HG02840 (cell line): ENCODE data around the gene TRIM47.

ENCODE experiments used
- ATAC-seq: cut with Tn5 transposase; IDR thresholded peaks from one replicate; pipeline ENCODE4 v1.9.1; 2021; ENCODE audit warnings: mild to moderate bottlenecking, moderate library complexity, moderate number of reproducible peaks; ENCODE audit not compliant: unreplicated experiment, low FRiP score

The TRIM47 gene

DNA sequence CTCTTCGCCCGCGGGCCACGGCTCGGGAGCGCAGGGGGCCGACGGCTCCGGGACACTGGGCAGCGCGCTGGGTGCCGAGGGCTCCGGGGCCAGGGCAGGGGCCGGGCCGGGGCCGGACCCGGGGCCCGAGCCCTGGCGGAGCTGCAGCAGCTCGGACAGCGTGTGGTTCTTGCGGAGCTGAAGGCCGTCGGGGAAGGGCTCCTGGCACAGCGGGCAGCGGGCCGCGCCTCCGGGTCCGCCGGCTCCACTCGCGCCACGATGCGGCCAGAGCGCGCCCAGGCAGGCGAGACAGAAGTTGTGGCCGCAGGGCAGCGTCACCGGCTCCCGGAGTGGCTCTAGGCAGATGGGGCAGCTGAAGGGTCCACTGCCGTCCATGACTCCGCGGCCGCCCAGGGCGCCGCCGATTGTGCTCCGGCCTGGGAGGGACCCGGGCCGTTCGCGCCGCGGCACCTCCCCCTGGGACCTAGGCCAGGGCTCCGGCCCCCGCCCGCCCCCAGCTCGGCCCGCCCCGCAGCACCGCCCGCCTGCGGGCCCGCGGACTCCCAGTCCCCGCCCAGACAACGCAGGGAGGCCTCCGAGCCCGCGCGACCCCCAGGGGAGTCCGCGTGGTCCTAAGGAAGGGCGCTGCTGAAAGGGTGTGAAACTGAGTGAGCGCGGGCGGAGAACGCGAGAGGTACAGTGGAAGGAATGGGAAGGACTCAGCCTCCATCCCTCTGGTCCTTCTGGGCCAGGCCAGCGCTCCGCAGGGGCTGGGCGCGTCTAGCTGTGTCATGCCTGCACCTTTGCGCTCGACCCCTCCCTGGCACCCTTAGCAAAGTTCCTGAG is at the start of gene TRIM47:
TRIM47 (minus strand) TSS at position 408 of the 825 bp plus-strand sequence; CDS start at position 375, 33 bp downstream.
- no peak for ATAC-seq

GRCh38 chr17:75927286-75927922 is 49.0 kb upstream of the TRIM47 start:
- ATAC-seq, result no peak

DNA sequence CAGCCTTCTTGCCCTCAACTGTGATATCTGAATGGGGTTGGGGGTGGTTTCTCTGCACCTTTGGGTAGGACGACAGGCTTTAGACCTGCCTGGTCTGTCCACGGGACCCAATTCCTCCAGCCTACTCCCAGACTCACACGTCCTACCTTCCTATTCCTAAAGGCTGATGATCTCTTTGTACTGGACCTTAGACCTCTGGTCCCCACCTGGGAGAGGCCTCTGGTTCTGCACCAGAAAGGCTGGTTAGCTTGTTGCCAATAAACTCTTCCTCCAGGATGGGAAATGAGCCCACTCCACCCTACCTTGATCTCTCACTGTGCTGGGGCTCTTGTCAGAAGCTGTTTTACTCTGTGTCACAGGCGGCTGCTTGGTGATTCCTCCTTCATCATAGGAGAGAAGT is 48.1 kb upstream of the TRIM47 start:
- no peak for ATAC-seq

DNA sequence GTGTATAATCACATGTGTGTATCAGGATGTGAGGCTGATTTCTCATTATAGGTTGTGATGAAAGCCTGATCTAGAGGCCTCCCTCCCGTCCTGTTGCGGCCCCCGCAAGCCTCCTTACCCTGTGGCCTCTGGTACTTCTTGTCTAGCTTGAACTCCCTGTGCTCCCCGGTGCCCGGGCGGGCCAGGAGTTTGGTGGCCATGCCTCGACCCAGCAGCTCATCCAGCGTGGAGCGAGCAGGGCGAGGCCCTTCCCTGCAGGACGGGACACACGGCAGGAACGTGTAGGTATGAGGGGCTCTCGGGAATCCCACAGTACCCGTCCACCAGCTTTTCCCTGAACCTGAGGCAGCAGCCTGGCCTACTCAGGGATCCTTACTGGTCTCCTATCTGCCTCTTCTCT is 47.5 kb upstream of the TRIM47 start:
- ATAC-seq, result no peak

- no peak for ATAC-seq
These were observed 46.7 kb upstream of the TRIM47 start for GRCh38 chr17:75925103-75925502.

DNA sequence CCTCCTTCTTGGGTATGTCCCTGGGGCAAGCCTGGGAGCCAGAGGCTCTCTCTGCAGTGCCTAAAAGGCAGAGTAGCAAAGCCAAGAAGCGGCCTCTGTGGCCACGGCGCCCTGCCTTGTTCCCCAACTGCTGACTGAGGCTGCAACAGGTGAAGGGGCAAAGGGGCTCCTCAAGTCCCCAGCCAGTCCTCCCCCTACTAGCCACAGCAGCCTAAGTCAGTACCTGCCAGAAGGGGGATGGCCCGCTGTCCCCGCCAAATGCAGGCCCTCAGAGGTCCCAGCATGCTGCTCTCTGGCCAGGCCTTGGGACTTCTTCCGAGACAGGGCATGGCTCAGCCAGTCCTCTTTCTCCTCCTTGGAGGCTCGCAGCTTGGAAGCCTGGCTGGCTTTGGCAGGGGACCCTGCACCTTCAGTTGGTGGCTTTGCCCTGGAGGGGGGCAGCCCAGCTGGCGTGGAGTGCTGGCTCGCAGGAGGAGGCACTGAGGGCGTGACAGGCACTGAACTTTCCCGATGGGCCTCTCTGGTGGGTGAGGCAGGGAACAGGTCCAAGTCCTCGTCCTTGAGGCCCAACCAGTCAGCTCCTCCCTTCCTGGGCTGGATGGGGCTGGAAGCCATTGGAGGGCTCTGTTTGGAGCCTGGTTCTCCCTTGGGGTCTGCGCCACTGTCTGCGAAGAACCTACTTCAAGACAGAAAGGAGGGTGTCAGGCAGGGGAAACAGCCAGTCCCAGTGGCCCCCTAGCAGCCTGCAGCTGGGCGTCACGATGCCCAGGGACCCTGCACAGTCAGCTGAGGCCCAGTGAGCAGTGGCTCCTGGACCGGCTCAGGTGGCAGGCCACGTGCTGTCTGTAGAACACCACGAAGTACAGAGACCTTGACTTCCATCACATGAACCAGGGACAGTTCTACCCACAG is 44.8 kb upstream of the TRIM47 start:
- no peak for ATAC-seq

DNA sequence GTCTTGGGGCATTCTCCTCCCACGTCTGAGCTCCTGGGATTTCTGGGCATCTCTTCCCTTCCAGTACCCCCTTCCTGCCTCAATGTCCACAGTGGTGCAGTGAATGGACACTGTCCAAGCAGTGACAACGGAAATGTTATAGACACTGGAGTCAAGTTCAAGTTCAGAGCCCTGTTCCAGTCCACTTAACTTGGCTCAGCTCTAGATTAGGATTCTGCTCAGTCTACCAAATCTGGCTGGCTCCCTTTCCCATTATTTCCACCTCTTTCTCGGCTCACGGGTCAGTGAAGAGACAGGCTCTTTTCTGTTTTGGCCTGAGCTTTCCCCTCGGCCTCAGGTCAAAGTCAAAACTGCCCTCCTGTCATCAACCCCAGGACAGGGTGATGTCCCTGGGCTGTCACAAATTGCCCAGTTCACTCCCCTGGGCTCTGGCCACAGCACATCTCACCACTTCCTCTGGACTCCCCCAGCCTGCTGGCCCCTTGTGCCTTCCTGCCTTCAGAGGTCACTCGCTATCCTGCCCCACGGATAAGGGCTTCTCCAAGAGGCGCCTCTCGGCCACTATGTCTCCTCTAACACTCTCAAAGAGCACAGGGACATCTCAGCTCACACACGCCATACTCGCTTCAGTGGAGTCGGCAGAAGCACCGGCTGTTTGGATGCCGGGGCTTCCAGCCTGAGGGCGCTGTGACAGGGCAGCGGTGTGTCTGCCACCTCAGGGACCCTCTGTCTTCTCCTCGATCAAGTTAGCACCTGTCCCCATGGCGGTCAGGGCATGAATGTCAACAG is 44.0 kb upstream of the TRIM47 start:
- ATAC-seq, result no peak

- ATAC-seq, result no peak
These were observed 43.2 kb upstream of the TRIM47 start for GRCh38 chr17:75921596-75921995.

DNA sequence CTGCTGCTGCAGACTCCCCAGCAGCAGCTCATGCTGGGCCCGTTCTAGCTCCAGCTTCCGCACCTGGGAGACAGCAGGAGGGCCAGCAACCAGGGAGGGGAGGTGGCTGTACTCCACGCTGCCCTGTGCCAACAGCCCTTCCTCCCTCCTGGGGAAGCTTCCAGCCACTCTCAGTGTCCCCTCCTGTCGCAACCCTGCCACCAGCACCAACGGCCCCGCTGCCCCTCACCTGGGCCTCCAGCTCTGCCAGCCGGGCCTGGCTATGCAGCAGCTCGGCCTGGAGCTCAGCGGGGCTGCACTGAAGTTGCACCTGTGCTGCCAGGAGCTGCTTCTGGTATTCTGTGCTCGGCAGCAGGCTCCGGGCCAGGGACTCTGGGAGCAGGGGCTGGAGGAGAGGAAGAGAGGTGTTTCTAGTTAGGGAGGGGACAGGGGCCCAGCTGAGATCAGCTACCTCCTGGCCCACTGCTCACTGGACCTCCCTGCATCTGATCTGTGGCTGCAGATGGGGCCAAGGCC is 41.7 kb upstream of the TRIM47 start:
- ATAC-seq, result no peak

DNA sequence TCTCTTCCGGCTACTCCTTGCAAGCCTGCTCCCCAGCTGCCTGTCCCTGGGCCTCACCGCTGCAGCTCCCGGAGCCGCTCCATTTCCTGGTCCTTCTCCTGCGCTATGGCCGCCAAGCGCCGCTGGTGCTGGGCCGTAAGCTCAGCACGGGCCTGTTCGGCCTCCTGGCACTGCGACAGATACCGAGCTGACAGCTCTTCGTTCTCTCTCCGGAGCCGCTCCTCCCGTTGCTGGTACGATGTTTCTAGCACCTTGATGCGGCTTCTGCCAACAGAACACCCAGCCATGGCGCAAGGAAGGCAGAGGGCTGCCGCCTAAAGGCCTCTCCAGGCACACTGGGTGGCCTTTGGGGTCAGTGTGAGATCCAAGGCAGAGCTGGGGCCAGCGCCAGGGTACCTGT is 41.2 kb upstream of the TRIM47 start:
- no peak for ATAC-seq

- no peak for ATAC-seq
These were observed 39.6 kb upstream of the TRIM47 start for GRCh38 chr17:75917917-75918445.

DNA sequence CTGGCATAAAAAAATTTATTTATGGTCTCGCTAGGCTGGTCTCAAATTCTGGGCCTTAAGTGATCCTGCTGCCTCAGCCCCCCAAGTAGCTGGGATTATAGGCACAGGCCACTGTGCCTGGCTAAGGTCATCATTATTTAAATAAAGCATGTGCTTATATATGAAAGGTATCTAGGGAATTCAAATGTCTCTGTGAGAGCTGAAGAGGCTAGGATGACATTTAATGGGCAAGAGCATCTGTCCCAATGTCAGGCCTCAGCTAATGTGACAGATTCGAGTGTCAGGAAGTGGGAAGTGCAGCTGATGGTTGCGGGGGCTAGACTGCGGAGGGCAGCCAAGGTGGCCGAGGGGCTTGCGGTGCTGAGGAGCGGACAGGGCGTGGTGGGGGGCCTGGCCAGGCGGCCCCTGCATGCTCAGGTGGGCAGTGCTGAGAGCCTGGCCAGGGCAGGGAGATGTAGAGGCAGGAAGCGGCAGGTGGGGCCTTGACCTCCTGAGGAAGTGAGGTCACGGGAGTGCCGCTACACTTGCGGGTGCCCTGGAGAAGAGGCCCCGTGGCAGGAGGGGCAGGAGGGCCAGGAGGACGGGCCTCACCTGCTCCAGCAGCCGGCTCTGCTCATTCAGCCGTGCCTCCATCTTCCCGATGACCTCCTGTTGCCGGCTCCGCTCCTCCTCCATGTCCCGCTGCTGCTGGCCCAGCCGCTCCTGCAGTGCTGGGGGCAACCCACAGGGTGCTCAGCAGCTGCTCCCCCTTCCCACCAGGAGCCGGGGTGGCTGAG is 38.9 kb upstream of the TRIM47 start:
- no peak for ATAC-seq

DNA sequence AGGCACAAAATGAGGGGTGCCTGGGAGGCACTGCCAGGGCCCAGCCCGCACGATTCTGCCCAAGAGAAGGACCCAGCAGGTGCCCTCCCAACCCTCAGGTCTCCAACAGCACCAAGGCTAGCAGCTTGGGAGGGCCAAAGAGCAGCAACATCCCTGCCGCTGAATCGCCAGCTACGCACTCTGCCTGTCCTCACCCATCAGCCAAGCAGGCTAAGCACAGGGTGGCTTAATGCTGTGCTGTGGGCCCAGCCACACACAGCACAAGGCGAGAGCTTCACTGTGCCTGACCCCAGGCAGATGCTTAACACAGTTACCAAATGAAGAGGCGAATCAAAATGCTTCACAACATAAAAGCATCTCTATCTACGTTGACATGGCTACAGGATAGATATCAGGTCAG is 36.9 kb upstream of the TRIM47 start:
- ATAC-seq, result no peak

- ATAC-seq, result no peak
These were observed 36.4 kb upstream of the TRIM47 start for GRCh38 chr17:75914643-75915267.

- no peak for ATAC-seq
These were observed 35.3 kb upstream of the TRIM47 start for GRCh38 chr17:75913537-75914210.

- ATAC-seq, result no peak
These were observed 32.3 kb upstream of the TRIM47 start for GRCh38 chr17:75910699-75911098.

DNA sequence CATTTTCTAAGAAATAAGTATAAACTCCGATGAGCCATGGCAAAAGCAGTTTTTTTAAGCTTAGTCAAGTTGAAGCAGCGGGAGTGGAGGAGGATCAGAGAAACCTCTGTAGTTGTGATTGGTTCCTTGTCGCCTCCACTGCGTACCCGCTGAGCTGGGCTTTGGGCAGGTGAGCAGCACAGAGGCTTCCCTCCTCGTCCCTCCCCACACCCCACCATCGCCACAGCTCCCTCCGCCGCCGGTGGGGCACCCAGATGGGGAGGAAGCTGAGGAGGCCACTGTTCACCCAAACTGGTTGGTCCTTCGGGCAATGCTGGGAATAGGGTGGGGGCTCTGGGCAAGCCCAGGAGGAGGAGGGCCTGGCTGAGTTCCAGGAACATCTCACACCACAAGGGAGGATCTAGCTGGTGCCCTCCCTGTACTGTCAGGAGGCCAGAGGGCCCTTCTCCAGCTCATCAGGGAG is 31.5 kb upstream of the TRIM47 start:
- no peak for ATAC-seq
